RPMI8226 (cell line): ENCODE data around the gene ADSS1.

Source experiments
- DNase-seq: peaks from one replicate; pipeline ENCODE4 v3.0.0-alpha.2; 2015

ADSS1 gene

DNA sequence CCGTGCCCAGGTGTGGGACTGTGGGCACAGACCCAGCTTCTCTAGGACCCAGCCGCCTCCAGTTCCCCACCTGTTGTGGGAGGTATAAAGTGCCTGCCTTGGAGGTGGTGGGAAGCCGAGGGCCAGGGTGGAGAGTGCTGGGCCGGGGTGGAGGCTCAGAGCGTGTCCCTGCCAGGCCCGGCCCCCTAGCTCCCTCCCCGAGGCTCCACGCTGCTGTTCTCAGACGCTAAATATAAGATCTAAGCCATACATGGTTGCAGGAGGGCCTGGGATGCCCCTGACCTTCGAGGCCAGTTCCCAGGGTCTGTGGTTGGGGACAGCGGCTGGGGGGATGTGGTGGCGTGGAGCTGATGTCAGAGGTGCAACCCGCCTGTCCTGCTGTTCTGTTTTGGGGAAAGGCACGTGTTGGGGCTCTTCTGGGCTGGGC lies 23.8 kb upstream of the ADSS1 start:
- no peak for DNase-seq

DNA sequence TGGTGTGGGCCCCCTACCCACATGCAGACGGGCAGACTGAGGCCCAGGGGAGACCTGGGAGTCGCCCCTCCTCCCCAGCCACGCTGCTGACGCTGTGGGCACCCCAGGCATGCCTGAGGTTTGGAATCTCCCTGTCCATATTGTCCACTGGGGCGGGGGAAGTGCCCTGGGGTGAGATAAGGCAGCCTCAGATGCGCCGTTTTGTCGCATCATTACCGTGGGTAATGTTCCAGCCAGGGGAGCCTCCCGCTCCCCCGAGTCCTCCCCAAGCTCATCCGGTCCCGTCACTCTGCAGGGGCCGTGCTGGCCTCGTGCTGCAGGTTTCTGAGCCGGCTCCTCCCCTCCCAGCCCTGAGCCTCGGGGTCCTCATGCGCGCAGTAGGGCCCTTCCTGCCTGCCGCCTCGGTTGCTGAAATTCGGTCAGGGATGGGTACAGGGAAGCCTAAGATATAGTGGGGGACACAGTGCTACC lies 23.2 kb upstream of the ADSS1 start:
- DNase-seq = no peak

DNA sequence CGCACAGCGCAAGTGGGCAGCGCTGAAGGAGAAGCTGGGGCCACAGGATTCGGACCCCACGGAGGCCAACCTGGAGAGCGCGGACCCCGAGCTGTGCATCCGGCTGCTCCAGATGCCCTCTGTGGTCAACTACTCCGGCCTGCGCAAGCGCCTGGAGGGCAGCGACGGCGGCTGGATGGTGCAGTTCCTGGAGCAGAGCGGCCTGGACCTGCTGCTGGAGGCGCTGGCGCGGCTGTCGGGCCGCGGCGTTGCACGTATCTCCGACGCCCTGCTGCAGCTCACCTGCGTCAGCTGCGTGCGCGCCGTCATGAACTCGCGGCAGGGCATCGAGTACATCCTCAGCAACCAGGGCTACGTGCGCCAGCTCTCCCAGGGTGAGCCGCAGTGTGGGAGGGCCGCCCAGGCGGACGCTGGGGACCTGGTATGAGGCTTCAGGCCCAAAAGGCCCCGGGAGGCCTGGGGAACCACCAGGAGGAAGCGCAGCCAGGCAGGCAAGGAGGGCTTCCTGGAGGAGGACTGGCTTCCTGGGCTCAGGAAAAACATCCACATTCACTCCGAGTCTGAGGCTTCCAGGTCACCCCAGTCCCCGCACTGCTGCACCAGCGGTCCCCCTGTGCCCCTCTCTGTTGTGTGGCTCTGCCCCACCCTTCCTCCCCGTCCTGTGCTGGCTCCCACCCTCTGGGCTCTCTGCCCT lies 22.5 kb upstream of the ADSS1 start:
- DNase-seq = no peak

DNA sequence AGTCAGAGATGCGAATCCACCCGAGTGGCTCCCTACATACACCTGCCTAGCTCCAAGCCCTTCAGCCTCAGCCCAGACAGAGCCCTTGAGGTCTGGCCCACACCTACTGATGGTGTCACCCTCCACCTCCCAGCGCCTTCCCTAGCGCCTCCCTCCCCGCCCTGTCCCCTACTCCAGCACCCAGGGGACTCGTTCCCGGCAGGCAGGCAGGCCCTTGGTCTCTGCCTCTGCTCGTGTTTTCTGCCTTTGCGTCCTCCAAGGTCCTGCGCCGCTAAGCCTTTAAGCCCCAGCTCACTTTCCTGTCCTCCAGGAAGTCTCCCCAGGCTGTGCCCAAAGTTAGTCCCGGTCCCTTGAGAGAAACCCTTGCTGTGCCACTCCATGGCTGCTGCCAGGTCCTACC lies 21.9 kb upstream of the ADSS1 start:
- DNase-seq = no peak

DNA sequence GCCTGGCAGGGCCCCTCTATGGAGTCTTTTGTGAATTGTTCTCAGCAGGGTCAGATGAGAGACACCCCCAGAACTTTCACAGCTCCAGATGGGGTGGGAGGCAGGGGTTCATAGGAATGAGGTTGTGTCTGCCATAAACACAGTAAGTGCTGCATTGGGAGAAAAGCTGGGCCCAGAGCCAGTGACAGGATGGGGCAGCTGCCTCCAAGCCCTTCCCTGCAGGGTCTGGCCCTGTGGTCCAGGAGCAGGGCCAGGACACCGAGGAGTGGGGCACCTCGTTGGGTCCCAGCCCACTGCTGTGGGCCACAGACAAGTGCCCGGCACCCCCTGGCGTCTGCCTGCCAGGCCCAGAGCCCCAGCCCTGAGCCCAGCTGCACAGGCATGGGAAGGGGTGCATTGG lies 21.4 kb upstream of the ADSS1 start:
- no peak for DNase-seq

DNA sequence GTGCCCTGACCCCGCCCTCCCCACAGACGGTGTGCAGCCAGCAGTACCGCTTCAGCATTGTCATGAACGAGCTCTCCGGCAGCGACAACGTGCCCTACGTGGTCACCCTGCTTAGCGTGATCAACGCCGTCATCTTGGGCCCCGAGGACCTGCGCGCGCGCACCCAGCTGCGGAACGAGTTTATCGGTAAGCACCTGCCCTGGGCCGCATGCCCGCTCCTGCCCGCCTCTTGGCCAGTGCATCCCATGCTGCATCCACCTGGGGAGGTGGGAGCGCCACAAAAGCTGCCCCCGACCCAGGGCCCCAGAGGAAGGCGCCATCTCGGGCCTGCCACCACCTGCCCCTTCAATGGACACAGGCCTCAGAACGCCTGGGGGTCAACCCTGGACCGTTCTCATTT lies 20.8 kb upstream of the ADSS1 start:
- no peak for DNase-seq

DNA sequence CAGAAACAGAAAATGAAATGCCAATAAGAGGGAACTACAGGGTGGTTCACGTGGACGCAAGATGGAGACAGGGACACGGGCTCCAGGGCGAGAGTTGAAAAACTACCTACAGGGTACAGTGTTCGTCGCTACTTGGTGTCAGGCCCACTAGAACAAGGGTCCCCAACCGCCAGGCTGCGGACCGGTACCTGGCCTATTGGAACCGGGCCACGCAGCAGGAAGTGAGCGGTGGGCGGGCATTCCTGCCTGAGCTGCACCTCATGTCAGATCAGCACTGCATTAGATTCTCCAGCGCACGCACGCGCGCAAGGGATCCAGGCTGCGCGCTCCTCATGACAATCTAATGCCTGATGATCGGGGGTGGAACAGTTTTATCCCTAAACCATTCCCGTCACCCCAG lies 19.8 kb upstream of the ADSS1 start:
- DNase-seq = no peak

DNA sequence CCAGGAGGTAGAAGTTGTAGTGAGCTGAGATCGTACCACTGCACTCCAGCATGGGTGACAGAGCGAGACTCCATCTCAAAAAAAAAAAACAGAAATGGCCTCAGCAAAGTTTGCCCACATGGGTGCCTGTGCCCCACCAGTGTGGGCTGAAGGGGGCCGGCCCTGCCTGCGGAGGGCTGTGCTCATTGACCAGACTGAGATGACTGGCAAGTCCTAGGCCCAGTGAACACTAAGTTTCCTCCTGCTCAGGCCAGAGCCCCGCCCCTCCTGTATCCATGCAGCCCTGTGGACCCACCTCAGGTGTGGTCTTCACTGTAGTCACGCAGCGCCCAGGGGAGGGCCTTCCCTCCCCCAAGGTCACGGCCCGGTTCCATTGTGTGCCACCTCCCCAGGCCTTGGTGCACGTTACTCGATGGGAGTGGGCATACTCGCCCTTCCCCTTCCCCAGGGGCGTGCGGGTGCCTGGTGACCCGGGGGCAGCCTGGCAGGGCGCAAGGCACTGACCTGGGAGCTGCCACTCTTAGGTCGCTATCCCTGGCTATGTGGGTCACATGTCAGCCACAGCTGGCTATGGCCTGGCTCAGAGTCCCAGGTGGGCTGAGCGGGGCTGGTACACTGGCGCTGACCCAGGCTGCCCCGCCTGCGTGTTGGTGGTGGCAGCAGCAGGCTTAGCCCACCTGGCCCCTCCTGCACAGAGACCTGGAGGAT lies 18.5 kb upstream of the ADSS1 start:
- DNase-seq = no peak

DNA sequence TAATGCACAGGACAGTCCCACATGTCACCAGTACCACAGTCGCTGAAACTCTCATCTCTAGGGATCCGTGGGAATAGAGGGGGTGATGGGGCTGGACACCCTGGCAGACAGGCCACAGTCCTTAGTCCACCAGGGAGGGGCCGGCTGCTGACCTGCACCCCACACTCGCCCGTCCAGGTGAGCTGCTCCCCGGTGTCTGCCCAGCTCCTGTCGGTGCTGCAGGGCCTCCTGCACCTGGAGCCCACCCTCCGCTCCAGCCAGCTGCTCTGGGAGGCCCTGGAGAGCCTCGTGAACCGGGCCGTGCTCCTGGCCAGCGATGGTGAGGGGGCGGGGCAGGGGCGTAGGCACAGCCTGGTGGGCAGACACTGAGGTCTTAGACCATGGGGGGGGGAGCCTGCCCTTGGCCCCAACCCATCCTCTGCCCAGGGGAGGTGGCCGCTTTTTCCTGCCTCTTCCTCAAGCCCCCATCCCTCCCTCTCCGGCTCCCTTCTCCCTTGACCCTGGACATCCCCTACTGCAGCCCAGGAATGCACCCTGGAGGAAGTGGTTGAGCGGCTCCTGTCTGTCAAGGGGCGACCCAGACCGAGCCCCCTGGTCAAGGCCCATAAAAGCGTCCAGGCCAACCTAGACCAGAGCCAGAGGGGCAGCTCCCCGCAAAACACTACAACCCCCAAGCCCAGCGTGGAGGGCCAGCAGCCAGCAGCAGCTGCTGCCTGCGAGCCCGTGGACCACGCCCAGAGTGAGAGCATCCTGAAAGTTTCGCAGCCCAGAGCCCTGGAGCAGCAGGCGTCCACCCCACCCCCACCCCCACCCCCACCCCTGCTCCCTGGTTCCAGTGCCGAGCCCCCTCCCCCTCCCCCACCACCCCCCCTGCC lies 17.1 kb upstream of the ADSS1 start:
- no peak for DNase-seq

DNA sequence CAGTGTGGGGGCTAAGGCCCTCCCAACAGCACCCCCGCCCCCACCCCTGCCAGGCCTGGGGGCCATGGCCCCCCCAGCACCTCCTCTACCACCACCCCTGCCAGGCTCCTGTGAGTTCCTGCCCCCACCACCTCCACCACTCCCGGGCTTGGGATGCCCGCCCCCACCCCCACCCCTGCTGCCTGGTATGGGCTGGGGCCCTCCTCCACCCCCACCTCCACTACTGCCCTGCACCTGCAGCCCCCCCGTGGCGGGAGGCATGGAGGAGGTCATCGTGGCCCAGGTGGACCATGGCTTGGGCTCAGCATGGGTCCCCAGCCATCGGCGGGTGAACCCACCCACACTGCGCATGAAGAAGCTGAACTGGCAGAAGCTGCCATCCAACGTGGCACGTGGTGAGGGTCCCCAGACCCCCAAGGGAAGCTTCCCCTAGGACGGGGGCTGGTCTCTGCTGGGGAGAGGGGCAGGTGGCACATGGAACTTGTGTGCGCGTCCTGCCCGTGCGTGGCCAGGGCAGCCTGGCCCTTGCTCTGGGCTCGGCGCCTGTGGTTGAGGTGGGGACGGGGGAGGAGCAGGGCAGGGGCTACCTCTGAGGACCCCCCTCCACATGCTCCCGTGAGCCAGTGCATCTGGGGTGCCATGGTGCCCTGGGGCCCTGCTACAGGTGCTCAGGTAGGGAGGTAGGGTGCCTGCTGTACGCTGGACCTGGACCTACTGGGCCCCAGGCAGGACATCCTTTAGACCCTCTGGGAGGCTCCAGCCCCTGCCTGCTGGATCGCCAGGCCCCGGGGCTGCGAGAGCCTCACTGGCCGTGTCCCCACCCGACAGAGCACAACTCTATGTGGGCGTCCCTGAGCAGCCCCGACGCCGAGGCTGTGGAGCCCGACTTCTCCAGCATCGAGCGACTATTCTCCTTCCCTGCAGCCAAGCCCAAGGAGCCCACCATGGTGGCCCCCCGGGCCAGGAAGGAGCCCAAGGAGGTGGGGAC lies 16.1 kb upstream of the ADSS1 start:
- DNase-seq = no peak

DNA sequence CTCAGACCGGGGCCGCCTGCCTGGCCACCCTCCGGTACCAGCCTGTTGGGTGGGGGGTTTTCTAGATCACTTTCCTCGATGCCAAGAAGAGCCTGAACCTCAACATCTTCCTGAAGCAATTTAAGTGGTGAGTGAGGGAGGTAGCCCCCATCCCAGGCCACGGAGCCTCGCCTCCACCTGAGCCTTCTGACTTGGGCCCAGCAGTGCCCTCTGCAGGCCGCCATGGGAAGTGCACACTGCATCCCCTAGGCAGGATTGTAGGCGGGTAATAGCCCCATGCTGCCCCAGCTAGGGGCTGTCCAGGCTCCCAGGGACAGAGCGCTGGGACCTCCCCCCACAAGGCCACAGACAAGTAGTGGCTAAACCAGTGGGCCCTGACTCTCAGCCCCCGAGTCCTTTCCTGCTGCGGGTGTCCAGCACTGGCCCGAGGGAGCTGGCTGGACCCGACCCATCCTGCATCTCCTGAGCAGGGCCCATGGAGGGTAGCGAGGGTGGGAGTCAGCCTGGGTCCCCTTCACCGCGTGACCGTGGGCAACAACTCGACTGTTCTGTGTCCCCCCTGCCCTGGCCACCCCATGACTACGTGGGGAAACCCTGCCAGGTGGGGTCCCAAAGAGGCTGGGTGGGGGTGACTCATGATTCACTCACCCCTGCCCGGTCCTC lies 15.3 kb upstream of the ADSS1 start:
- peak; percentile 71 for DNase-seq

DNA sequence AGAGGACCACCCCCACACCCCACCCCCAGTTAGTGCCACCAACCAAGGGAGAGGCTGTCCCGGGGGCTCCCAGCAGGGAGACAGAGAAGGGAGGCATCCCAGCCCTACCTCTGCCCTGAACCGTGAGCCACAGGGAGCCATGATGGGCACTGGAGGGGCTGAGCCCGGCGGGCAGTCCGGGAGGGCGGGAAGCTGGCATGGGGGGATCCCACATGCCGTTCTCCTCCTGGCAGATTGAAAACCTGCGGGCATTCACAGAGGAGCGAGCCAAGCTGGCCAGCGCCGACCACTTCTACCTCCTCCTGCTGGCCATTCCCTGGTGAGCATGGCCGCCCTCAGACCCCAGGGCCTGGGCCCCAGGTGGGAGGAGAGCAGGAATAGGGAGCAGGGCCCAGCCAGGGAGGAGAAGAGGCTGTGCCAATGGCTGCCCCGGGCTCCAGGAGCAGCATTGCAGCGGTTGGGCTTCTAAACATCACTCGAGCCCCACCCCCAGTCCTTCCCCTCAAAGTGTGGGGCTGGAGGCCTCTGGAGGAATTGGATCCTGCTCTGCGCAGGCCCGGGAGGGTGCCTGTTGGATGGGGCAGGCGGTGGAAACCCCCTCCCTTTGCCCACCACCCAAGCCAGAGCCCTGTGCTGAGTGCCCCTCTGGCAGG lies 14.5 kb upstream of the ADSS1 start:
- DNase-seq = no peak

DNA sequence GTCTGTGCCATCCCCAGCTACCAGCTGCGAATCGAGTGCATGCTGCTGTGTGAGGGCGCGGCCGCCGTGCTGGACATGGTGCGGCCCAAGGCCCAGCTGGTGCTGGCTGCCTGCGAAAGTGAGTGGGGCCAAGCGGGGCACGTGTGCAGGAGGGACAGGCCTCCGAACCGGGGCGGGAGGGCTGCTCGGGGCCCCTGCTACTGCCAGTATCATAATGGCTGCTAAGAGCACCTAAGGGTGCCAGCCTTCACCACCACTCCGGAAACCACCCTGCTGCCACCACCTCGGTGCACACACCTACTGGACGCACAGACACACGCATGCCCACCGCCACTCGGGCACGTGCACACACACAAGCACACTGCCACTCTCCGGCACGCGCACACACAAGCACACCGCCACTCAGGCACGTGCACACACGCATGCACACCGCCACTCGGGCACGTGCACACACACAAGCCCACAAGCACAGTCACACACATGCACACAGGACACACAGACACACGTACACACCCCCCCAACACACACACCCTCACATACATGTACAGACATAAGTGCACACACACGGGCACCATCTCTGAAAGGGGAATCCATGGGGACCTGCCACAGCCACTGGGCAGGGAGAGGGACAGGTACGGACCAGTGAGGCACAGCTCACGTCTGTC lies 13.8 kb upstream of the ADSS1 start:
- DNase-seq = no peak

DNA sequence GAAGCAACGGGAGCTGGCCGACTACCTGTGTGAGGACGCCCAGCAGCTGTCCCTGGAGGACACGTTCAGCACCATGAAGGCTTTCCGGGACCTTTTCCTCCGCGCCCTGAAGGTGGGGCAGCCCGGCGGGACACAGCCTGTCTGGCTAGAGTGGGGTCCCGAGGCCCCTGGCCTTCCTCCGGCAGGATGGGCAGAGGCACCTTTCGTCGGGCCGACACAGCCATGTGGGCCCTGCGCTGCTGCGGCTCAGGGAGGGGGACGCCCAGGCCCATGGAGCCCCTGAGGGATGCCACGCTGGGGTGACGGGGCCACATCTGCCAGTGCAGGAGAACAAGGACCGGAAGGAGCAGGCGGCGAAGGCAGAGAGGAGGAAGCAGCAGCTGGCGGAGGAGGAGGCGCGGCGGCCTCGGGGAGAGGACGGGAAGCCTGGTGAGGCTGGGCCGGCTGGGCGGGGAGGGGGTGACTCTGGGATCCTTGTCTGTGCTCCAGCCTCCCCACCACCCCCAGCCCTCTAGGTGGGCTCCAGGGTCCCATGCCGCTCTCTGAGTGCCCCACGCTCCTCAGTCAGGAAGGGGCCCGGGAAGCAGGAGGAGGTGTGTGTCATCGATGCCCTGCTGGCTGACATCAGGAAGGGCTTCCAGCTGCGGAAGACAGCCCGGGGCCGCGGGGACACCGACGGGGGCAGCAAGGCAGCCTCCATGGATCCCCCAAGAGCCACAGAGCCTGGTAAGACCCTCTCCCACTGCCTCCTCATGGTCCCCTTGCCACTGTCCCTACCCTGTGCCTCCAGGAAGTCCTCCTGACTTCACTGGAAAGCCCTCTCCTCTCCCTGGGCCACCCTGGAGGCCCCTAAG lies 10.9 kb upstream of the ADSS1 start:
- DNase-seq = no peak

DNA sequence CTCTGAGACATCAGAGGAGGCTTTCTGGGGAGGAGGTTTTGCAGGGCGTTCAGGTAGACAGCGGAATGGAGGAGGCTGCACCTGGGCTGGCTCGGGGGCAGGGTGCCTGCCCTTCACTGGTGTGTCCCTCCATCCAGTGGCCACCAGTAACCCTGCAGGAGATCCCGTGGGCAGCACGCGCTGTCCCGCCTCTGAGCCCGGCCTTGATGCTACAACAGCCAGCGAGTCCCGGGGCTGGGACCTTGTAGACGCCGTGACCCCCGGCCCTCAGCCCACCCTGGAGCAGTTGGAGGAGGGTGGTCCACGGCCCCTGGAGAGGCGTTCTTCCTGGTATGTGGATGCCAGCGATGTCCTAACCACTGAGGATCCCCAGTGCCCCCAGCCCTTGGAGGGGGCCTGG lies 10.0 kb upstream of the ADSS1 start:
- DNase-seq = no peak

DNA sequence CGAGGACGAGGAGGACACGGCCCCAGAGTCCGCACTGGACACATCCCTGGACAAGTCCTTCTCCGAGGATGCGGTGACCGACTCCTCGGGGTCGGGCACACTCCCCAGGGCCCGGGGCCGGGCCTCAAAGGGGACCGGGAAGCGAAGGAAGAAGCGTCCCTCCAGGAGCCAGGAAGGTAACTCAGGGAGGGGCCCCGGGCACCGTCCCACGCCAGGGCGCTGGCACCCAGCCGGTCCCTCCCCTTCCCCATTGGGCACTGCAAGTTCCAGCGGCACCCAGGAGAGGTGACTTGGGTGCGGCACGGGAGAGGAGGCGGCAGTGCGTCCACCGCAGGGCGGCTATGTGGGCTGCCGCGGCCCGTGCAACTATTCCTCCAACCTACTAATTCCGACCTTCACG lies 9.3 kb upstream of the ADSS1 start:
- DNase-seq = no peak

DNA sequence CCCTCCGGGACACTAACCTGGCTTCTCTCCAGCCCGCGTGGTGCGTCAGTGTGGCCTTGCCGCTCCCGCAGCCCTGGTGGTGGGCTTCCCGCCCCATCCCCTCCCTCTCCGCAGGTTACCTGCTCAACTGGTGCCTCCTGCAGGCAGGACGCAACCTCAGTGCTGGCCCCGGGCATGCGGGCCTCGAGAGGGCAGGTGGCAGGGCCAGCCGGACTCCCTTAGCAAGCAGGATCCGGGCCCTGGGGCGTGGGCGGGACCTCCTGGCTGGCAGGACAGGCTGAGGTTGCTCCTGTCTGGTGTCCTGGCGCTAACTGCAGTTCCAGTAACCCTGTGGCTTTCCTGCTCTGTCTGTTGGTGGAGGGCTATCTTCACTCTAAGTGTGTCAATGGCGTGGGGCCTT lies 8.6 kb upstream of the ADSS1 start:
- DNase-seq = no peak

DNA sequence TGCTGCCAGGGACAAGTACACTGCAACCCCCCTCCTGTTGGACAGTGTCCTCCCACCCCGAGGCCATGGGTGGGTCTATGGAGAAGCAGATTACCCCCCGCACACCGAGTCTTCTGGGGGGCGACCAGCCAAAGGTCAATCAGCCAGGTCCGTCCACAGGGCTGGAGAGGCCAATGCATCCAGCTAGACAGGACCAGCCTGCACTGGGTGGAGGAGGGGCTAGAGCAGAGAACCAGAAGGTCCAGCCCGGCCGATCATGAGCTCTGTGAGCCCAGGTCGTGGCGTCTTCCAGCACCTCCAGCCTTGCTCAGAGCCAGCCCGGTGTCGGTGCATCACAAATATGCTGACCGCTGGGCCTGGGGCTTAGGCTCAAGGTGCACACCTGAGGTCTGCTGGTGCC lies 8.2 kb upstream of the ADSS1 start:
- DNase-seq = no peak

DNA sequence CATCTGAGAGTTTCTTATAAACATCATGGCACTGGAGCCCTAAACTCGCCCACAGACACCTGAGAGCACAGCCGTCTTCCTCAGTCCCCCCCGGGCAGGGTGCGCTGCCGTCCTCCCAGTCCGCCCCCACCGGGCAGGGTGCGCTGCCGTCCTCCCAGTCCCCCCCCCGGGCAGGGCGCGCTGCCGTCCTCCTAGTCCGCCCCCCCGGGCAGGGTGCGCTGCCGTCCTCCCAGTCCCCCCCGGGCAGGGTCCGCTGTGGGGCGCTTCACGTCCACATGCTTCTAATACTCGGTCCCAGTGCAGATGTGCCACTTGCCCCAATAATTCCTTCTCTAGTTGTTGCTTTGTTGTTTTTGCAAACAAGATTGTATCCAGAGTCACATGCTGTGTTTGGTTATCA lies 6.9 kb upstream of the ADSS1 start:
- no peak for DNase-seq

DNA sequence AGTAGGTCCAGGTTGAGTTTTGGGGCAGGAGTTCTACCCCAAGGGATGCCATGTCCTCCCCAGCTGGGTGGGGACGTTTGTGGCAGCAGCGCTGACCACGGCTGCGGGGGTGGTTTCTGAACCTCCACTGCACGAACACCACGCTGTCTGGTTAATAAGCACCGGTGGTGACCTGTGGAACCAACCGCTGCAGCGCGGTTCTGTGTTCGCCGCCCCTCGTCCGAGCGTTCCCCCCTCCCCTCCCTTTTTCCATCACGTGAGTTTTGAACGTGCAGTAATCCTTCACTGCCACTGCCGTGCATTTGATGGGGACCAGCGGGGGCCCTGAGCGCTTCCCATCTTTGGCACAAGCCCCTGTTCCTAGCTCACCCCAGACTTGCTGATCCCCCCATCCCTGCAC lies 6.4 kb upstream of the ADSS1 start:
- DNase-seq = no peak
